GM19328 (cell line): Measurements from ENCODE around the gene CCNE1.

Experiments
- ATAC-seq: cut with Tn5 transposase; IDR thresholded peaks from one replicate; pipeline ENCODE4 v1.9.1; 2021; ENCODE audit warnings: mild to moderate bottlenecking, moderate library complexity; ENCODE audit not compliant: unreplicated experiment

The CCNE1 gene

DNA sequence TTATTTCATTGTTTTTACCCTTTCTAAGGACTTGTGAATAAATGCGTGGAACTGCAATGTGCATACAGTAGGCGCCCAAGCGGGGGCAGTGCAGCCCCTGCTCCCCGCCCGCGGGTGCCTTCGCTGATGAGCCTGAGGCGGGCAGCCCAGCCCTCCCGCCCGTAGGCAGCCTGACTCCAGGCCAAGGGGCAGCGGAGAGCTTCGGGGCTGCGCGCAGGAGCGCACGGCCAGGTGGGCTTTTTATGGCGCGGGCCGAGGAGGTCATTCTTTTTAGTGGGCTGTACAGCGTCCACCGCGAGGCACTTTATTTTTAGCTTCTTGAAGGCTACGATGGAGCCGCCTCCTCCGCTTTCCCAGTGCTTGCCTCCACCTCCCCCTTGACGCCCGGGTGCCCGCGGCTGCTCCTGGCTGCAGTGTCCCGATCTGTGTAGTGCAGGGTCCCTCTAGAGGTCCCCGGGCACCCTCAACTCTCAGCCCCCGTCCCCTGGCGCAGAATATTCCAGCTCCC, 60.5 kb downstream of the CCNE1 start:
- no peak for ATAC-seq

DNA sequence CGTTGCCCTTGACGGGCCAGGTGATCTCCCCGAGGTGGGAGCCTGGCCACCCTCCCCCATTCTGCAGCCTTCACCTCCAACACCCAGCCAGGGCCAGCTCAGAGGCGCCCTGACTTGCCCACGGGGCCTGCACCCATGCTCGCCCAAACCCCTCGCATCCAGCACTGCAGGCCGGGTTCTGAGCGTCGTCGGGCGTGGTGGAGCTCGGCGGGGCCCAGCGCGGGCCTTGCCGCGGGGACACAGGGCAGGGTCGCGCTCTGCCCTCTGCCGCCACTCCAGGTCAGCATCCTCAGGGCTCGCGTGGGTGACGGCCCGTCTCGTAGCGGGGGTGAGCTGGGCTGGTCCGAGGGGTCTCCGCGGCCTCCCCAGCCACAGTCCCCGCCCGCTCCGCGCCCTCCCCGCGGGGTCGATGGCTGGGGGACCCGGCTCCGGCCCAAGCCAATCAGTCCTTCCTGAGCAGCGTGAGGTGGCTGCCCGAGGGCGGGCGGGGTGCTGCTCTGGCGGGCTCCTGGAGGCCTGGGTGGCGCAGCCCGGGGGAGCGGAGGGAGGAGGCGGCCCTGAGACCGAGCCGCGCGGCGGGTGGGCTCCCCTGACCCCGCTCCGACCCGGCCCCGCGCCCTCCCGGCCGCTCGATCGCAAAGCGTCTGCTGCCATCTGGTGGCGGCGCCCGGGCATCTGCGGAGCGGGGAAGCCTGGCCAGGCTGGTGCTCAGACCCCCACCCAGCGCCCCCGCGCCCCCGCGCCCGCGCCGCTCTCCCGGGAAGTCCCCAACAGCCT, 61.4 kb downstream of the CCNE1 start:
- no peak for ATAC-seq
